HG02840 (cell line): Measurements from ENCODE around the gene CENPP.

Source experiments
- ATAC-seq: cut with Tn5 transposase; IDR thresholded peaks from one replicate; pipeline ENCODE4 v1.9.1; 2021; ENCODE audit warnings: mild to moderate bottlenecking, moderate library complexity, moderate number of reproducible peaks; ENCODE audit not compliant: unreplicated experiment, low FRiP score

Gene CENPP

DNA sequence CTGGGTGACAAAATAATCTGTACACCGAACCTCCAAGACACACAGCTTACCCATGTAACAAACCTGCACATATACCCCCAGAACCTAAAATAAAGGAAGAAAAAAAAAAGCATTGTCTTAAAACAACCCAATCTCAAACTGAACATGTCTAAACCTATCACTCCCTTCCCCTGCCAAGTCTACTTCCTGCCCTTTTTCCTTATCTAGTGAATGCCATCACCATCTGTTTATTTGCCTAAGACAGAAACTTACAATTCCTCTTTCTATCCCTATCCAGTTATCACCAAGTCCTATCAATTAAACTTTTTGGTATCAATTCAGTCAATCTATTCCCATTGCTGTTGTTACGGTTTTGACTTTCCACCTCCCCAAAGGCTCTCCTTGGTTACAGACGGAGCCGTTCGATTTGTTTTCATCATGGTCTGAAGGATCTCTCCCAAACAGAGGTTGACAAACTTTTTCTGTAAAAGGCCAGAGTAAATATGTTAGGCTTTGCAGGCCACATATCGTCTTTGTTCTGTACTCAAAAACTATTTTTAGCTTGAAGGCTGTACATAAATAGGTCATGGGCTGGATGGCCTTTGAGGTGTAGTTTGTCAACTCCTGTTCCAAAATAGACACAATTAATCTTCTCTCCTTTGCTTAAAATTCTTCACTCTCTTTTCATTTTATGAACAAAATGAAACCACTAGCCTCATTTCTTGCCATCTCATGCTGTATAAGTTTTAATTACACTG, 12.7 kb upstream of the CENPP start:
- ATAC-seq: no peak

DNA sequence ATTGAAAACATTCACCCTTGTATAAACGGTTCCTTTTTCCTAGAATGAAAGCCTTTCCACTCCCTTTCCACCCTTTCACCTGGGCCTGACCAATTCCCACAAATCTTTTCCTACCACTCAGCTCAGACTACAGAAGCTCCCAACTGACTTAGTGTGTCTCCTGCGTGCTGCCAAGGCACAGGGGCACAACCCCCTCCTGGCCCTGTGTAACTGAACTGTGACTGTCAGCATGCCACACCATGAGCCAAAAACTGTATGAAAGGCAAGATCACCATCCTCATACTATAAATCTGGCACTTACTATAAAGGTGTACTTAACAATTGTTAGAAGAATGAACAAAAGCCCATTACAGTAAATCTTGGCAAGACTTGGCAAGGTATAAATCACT, 12.1 kb upstream of the CENPP start:
- ATAC-seq: no peak

GRCh38 chr9:92315456-92315855, 10.3 kb upstream of the CENPP start:
- no peak for ATAC-seq

GRCh38 chr9:92324431-92324830, 1.3 kb upstream of the CENPP start:
- ATAC-seq: no peak

- ATAC-seq: peak; percentile 9
Measured at GRCh38 chr9:92324889-92325268, 874 bp upstream of the CENPP start.

- peak; percentile 16 for ATAC-seq
Measured at GRCh38 chr9:92325991-92326500, 293 bp downstream of the CENPP start.

DNA sequence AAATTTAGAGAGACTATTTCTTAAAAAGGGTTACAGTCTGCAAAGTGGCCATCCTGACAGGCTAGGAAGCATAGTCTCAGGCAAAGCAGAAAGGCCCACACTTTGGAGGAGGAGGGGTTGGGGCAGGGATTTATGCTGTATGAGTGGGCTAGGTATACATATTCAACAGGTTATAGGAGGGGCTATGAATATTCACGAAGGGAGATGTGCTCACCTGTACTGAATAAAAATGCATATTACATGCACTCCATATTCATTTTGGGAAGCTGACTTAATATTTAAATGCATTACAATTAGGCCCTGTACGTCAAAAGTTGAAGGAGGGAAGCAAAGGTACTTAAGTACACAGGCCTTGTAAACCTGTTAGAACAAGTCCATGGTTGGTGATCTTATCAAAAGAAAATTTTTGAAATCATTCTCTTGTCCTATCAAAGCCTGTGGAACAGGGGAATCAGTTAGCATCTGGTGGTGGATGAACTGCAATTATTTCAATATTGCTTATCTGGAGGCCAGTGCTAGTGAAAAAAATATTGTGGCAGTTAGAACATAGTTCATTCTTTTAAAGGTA, 1.6 kb downstream of the CENPP start:
- no peak for ATAC-seq

DNA sequence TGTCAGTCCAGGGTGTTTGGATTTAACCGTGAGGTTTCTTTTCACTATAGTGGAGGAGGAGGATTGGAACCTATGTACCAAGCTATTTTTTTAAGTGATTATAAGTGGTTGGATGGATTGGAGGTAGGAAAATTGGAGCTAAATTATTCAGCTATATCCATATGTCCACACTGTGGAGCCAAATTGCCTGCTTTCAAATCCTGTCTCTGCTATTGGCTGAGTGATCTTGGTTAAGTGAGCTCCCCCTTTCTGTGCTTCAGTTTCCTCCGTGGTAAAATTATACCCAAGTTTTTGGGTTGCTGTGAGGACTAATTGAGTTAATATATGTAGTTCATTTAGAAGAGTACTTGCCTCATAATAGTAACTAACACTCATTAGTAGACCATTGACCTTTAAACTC, 2.5 kb downstream of the CENPP start:
- ATAC-seq: no peak

DNA sequence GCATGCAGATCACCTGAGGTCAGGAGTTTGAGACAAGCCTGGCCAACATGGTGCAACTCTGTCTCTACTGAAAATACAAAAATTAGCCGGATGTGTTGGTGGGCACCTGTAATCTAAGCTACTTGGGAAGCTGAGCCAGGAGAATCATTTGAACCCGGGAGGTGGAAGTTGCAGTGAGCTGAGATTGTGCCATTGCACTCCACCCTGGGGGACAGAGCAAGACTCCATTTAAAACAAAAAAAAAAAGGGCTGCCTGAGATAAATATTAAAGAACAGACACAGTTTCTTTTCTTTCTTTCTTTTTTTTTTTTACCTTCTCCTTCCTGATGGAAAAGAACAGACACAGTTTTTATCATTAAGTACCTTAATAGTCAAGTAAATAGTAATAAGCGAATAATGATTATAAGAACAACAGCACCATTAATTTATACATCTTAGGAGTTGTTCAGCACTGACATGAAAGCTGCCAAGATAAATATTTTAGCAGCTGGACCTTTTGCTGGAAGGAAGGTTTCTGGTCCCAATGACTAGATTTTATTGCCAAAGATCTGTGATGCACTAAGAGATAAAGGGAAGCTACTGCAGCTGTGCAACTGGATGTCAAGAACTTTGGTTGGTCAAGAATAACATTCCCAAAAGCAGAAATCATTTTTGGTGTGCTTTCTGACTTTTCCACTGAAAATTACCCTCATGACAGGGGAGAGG, 7.0 kb downstream of the CENPP start:
- ATAC-seq: no peak

DNA sequence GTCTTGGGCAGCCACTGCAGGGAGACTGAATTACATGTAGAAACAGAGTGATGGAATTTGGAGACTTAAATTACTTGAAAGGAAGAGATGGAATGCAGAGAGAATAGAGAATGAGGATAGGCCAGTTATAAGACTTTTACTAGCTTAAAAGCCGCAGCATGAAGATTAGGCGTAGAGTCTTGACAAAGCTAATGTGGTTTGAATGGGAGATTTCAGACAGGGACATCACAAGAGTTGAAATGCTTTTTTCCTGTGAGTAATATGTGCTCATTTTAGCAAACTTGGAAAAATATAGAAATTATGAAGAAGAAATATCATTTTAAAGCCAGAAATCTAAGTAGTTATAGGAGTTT, 7.5 kb downstream of the CENPP start:
- ATAC-seq: no peak

DNA sequence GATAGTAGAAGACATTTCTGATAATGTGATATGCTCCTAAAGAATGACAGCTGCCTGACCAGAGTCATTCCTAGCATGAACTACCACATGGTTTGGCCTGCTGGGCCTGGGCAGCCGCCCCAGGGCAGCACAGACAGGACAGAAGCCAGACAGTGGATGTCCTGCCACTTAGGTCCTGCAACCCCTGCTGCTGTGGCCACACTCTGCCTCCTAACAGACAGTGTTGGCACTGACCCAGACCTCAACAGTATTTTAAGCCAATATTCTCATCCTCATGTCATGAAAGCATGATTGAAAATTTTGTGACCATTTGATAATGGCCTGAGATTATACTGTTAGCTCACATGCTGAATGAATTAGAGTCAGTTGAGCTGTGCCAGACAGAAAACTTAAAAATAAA, 15.8 kb downstream of the CENPP start:
- ATAC-seq: no peak

DNA sequence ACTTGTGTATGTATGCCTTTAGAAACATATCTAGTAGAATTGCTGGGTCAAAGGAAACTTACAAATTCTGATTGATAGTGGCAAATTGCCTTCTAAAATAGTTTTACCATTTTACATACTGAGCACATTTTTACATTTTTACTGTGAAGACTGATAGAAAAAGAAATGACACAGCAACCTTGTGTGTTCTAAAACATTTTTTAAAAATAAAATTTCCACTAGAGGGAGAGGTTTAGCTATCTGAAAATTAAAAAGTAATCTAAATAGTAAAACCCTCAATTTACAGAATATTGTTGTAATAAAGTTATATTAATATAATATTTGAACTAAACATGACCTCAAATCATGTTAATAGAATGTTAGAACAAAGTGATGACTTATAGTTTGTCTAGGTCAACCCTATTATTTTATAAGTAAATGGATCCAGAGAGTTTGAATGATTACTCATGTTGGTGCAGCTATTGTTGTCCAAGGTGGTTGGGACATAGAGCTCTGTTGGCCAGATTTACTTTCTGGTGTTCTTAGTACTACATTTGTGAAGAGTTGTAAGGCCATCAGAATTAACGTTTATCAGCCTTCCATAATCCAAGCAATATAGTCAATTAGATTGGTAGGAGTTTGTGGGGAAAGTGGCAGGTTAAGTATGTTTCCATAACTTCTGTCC, 17.2 kb downstream of the CENPP start:
- ATAC-seq: no peak

- no peak for ATAC-seq
Measured at GRCh38 chr9:92345582-92345981, 19.8 kb downstream of the CENPP start.

DNA sequence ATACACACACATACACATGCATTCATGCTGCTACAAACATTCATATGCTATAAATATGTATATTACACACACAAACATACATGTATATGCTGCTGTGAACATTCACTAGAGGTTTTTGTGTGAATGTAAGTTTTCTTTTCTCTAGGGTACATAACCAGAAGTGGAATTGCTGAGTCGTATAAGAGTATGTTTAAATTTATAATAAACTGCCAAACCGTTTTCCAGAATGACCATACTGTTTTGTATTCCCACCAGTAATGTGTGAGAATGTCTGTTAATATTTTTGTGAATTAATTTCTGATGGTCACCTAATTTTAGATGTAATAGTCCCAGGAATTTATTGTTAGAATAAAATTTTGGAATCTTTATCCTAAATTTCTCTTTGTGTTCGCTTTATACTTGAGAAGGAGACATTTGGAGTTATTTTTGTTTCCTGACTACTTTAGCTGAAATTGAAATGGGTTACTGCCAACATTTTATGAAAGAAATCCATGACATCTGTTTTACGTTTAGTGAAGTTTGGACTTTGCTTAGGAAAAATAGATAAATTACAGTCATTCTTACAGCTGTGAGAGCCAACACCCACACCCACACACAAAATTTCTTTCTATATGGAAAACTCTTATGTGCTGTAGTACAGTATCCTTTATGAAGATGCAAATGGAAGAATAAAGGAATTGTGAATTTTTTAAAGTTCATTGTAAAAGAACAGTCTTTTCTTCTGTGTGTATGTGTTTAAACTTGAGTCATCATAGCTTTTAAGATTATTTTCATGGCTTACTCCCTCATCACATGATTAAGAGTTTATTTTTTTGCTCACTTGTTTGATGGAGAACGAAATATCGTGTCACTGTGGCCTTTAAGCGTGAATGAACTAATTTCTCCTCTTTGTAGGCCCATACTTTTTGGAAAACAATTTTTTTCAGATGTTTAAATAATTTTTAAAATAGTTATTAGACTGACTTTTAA, 24.3 kb downstream of the CENPP start:
- ATAC-seq: no peak

DNA sequence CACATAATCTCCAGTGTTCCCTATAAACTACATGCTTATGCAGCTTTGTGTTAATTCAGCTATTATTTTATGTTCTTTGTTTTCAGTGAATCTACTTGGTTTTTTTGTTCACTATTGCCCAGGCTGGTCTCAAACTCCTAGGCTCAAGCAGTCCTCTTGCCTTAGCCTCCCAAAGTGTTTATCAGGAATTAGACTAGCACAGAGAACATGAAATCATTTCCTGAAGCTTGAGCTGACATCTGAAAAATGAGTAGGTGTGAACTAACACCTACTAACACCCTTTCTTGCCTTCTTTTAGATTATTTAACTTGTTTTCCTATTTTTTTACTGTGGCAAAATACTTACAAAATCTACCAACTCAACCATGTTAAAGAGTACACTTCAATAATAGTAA, 25.0 kb downstream of the CENPP start:
- no peak for ATAC-seq

DNA sequence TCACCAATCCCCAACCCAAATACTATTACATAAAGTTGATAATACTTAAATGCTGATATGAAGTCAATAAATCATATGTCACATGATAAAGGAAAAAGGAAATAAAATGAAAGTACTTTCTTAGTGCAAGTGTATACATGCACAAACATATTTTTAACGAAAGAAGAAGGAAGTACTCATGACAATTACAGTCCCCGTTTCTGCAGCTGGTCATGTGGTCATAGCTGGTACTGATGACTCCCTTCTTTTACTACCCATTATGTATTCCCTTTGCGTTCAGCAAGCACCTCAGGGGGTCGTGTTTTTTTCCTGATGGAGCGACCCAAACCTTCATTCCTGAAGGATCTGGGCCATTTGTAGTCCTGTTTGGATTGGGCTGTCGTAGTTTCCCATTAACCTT, 27.3 kb downstream of the CENPP start:
- no peak for ATAC-seq

- no peak for ATAC-seq
Measured at GRCh38 chr9:92359394-92359995, 33.7 kb downstream of the CENPP start.

GRCh38 chr9:92360083-92360482, 34.3 kb downstream of the CENPP start:
- no peak for ATAC-seq

GRCh38 chr9:92369075-92369474, 43.3 kb downstream of the CENPP start:
- ATAC-seq: no peak

DNA sequence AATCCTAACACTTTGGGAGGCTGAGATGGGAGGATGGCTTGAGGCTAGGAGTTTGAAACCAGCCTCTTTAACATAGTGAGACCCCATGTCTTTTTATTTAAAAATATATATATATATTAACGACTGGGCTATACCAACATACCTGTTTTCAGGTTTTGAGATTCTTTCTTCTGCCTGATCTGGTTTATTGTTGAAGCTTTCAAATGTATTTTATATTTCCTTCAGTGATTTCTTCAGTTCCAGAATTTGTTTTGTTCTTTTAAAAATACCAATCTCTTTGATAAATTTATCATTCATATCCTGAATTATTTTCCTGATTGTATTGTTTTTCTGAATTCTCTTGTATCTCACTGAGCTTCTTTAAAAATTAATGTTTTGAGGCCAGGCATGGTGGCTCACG, 47.4 kb downstream of the CENPP start:
- no peak for ATAC-seq
